GM12892 (cell line): ENCODE results near the gene C1orf115.

Experiments used
- DNase-seq: peaks from one replicate; pipeline ENCODE4 v3.0.0; 2011; ENCODE audit not compliant: insufficient read length
- FAIRE-seq: peaks from 2 replicates; lab custom pipeline; 2011; peaks lifted over from hg19 to GRCh38; lab: Jason Lieb, UNC
- POLR2A ChIP-seq: IDR thresholded peaks from 2 replicates; pipeline ENCODE4 v1.6.1; 2011; ENCODE audit warnings: low read depth, low read length, control low read depth
- POLR2AphosphoS5 ChIP-seq: IDR thresholded peaks from 2 replicates; pipeline ENCODE4 v1.6.1; 2011; ENCODE audit warnings: low read depth, low read length, control low read depth
- TAF1 ChIP-seq: IDR thresholded peaks from 2 replicates; pipeline ENCODE4 v1.6.1; 2011; ENCODE audit warnings: low read depth, mild to moderate bottlenecking, control low read depth, low read length, borderline replicate concordance

Gene C1orf115

DNA sequence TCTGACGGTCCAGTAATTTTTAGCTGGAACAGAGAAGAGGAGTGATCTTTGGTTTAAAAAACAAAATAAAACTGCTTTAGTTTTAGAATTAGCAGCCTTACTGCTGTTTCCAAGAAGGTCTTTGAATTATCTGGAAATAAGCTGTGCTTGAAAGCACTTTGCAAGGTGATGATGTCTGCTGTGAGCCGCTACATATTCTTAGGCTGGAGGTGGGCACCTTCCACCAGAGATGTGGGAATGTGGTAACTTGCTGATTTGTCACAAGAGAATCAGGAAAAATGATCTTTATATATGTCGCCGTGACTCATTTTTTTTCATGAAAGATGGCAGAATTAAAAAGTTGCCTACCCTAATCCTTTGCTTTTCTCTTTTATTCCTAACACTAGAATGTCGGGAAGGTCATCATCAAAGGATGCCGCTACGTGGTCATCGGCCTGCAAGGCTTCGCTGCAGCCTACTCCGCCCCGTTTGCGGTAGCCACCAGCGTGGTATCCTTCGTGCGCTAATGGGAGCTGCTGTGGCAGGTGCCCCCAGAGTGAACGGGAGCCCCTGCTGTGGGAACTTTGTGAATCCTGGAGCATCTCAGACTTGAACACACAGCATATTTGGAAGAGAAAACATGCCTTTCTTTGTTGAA is 6.2 kb downstream of the C1orf115 start:
- DNase-seq, result no peak
- no peak for FAIRE-seq
- TF ChIP-seq TAF1 (no peak), POLR2AphosphoS5 (no peak), POLR2A (no peak)

DNA sequence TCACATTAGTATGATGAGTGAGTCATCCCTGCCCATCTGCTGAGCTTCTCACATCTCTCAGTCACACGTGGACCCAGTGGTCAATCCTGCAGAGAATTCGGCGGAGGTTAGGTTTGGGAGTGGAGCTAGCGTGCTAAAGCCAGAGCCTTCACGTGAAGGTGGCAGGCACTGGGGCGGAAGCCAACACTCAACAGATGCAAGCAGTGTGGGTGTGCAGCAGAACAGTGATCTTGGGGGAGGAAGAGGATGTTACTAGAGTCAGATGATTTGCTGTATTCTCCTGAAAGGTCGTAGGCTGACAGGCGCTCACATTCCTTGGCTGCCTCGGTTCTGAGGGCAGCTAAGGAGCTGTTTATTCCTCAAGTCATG is 6.7 kb downstream of the C1orf115 start:
- FAIRE-seq (no peak), DNase-seq (no peak)
- no peak for TF ChIP-seq POLR2A
- no peak for TF ChIP-seq TAF1
- no peak for TF ChIP-seq POLR2AphosphoS5

DNA sequence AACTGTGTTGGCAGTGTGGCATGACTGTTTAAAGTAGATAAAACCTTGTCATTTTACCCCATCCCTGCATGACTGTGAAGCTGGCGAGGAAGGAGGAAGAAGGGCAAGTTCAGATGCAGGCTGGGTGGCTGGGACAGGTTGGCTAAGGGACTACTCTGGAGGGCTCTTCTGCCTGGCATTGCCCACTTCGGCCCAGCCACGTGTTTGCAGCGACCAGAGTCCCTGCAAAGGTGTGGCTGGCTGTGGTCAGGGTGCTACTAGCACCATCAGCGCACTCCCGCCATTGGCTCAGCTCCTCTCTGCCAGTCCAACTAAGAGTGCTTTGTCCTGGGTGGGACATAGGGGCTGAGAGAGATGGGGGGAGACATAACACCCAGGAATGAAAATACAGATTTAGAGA is 7.2 kb downstream of the C1orf115 start:
- no peak for DNase-seq
- TF ChIP-seq POLR2AphosphoS5, result no peak
- TF ChIP-seq POLR2A, result no peak
- no peak for TF ChIP-seq TAF1
- no peak for FAIRE-seq

DNA sequence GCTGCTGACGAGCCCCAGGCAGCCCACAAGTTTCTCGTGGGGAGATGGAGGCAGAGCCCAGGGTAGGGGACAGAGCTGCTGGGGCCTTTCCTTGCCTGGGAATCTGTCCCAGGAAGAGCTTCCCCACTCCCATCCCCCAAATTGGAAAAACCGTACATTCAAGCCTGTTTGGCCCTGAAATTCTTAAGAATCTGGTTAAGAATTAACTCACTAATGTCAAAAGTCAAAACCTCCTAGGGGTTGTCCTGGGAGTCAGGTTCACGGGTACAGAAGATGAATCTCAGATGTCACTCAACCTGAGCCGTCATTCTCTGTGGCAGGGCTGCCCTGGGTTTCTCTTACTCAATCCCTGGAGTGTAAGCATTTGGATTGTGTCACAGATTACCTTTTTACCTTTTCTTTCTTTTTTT is 8.4 kb downstream of the C1orf115 start:
- no peak for DNase-seq
- FAIRE-seq, result no peak
- TF ChIP-seq POLR2A, result no peak
- TF ChIP-seq POLR2AphosphoS5, result no peak
- no peak for TF ChIP-seq TAF1

DNA sequence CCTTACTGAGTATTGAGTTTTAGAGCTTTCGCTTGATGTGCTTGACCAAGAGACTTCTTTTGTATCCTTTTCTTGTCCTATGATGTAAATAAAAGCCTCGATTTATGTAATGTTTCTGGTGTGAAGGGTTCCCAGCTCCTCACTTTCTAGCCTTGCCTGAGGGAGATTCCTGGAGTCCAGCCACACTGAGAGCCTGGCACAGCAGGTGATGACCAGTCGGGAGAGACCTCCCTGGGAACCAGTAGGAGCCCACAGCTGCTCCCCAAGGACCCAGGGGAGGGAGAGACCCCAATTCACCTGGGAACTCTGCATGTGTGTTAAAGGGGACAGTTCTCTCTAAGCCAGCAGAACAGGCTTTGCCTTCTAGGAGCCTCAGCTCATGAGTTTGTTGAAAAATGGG is 8.9 kb downstream of the C1orf115 start:
- TF ChIP-seq POLR2A, result no peak
- DNase-seq (no peak), FAIRE-seq (no peak)

DNA sequence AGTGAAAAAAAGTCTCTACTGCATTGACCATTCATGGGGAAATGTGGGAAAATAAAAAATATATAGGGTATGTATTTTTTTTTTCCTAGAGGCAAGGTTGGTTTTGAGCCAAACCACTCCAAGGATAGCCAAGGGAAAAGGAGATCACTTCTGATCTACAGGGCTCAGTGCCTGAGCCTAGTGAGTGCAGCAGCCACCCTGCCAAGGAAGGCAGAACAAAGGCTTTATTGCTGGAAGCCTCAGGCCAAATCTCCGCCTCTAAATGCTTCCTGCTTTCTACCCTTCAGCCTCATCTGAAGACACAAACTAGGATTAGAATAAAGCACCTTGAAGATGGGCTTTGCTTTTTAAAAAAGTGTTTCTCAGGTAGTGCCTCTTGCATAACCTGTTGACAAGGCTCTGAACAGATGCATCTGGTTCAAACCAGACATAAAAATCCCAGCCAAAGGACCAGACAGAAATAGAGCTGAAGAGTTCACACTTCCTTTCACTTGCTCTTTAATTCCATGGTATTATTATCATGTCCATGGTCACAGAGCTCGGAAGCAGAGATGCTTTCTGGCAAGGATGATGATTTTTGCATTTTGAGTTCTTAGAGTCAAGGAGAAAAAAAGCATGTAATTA is 10.5 kb downstream of the C1orf115 start:
- DNase-seq (no peak), FAIRE-seq (no peak)
- TF ChIP-seq POLR2AphosphoS5 (no peak), POLR2A (no peak), TAF1 (no peak)

DNA sequence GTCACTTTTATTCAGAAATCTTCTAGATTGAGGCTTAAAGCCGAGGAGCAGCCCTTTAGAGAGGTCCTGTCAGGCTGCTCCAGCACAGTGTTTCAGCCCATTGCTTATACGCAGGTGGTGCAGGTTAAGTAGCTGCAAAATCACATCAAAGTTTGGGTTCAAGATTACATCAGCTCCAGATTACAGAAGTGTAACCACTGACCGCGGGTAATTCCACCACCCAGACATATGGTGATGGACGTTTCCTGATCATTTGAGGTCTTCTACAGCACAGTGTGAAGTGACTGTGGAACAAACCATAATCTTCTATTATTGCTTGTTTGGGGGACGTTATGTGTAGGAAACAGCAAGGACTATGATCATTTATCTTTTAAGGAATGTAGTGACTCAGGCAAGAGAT is 11.8 kb downstream of the C1orf115 start:
- TF ChIP-seq TAF1 (no peak), POLR2A (no peak), POLR2AphosphoS5 (no peak)
- DNase-seq, result no peak
- FAIRE-seq, result no peak

DNA sequence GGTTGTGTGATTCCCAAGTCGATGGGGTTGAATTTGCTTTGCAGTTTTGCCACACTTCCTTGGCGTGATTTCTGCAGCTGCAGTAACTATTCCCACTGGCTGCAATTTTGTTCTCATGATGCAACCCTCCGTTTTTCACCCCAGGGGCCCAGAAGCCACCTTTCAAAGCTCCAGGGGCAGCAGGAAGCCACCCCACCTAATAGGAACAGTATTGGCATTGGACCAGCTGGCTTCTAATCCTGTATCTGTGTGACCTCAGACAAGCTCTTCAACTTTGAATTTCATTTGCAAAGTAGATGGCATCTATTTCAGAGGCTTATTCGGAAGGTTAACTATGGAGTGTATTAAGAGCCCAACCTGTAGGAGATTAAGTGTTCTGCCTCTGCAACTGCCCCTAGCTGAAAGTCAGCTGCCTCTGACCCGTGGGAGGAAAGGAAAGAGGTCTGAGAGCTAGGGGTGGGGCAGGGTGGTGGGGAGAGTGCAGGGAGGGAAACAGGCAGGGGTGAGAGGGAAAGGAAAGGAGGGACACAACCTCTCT is 12.6 kb downstream of the C1orf115 start:
- TF ChIP-seq POLR2A, result no peak
- no peak for TF ChIP-seq POLR2AphosphoS5
- no peak for TF ChIP-seq TAF1
- FAIRE-seq (no peak), DNase-seq (no peak)

DNA sequence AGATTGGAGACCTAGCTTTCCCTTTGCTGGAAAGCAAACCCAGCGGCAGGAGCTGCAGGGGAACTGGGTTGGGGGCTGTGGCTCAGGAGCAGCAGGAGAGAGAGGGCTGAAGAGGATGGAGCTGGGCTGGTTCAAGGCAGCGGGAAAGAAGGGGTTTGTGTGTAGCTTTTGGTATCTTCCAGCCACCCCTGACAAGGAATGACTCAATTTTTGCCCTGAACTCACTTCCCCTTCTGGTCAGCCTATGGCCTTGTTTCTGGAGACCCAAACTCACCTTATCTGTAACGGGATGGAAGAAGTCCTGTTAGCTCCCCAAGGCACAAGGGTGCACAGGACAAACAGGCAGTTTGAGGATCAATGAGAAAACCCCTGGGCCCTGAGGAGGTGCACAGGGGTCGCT is 13.1 kb downstream of the C1orf115 start:
- TF ChIP-seq TAF1 (no peak), POLR2AphosphoS5 (no peak), POLR2A (no peak)
- DNase-seq, result no peak
- peak; percentile 36 for FAIRE-seq

DNA sequence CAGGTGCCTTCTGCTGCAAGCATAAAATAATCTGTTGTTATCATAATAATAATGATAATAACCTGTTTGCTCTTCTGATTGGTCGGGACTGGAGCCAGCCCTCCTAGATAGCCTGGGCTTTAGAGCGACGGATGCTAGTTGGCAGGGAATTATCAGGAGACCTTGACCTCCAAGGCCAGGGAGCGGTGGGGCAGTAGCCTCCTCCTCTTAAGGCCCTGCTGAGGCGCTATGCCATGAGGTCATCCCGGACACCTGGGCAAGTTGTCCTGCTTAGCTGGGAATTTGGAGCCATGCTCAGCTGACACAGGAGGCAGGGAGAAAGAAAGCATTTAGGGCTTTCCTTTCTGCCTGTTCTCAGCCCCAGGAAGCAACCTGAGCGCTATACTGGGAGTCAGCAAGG is 15.6 kb downstream of the C1orf115 start:
- TF ChIP-seq POLR2AphosphoS5, result no peak
- TF ChIP-seq POLR2A, result no peak
- TF ChIP-seq TAF1, result no peak
- no peak for FAIRE-seq
- no peak for DNase-seq

DNA sequence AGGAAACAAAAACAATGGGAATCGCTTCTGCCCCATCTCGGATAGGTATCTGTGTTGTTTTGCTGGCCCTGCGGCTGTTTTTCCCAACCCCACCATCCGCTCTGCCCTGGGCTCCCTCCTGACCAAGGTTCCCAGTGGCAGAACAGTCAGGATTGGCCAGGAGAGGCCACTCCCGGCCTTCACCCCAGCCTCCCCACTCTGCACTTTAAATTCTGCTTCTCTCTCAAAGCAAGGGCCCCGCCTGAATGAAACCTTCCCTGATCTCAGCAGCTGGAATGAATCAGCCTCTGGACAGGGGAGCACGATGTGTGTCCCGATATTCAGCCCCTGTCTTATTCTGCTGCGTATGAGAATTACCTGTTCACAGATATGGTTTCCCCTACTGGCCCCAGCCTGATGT is 16.3 kb downstream of the C1orf115 start:
- no peak for TF ChIP-seq TAF1
- no peak for TF ChIP-seq POLR2AphosphoS5
- no peak for TF ChIP-seq POLR2A
- no peak for DNase-seq
- FAIRE-seq, result no peak

DNA sequence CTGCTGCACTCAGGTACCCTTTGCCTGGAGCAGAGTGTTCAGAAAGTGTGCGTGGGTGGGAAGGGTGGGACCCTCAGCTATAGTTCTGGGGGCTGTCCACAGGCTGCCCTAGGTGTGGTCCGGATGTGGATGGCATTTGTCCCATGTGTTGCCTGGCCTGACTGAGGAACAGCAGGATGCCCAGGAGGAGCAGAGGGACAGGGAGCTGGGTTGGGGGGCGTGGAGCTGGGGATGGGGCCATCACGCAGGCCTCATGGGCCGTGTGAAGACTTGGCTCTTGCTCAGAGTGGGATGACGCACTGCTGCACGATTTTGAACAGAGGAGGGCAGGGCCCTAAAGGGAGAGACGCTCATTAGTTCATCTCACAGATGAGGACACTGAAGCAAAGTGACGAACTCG is 17.0 kb downstream of the C1orf115 start:
- FAIRE-seq (no peak), DNase-seq (no peak)
- no peak for TF ChIP-seq POLR2A
- no peak for TF ChIP-seq POLR2AphosphoS5
- TF ChIP-seq TAF1, result no peak
